DND-41 (cell line): ENCODE data around the gene NTM.

Experiments used
- ATAC-seq: fragments of 200-7000 bp; cut with Tn5 transposase; 3 replicates; pipeline ENCODE4 v1.9.1; 2021; ENCODE audit warnings: low read depth; ENCODE audit not compliant: insufficient read depth
- DNase-seq: peaks from one replicate; pipeline ENCODE4 v3.0.0-alpha.2; 2020
- H2AFZ ChIP-seq: 2 replicates; pipeline ENCODE4 v1.6.0; 2012; ENCODE audit warnings: low read depth, low read length
- H3K27ac ChIP-seq: 2 replicates; pipeline ENCODE4 v1.5.1; 2012; ENCODE audit warnings: low read length, inconsistent platforms
- H3K27me3 ChIP-seq: fragments of 200-600 bp; sonication (generic); 2 replicates; pipeline ENCODE4 v1.6.0; 2012; ENCODE audit warnings: low read length, mild to moderate bottlenecking, inconsistent platforms; ENCODE audit not compliant: insufficient read depth, poor library complexity
- H3K36me3 ChIP-seq: 2 replicates; pipeline ENCODE4 v1.5.1; 2012; ENCODE audit warnings: low read length, inconsistent platforms; ENCODE audit not compliant: insufficient read depth
- H3K4me1 ChIP-seq: 2 replicates; pipeline ENCODE4 v1.5.1; 2012; ENCODE audit warnings: mild to moderate bottlenecking, low read length; ENCODE audit not compliant: insufficient read depth
- H3K4me2 ChIP-seq: 2 replicates; pipeline ENCODE4 v1.6.0; 2012; ENCODE audit warnings: mild to moderate bottlenecking, moderate library complexity, low read length, inconsistent platforms; ENCODE audit not compliant: insufficient read depth
- H3K4me3 ChIP-seq, 2 experiments: fragments of 200-600 bp in 1 of 2; shearing (Covaris generic) in 1 of 2; 2 replicates each; pipeline ENCODE4 v1.5.1; 2012 to 2016; ENCODE audit warnings: inconsistent platforms in 2 of 2, low read length in 2 of 2, mild to moderate bottlenecking in 2 of 2, low read depth in 1 of 2, moderate library complexity in 1 of 2
- H3K79me2 ChIP-seq: 2 replicates; pipeline ENCODE4 v1.6.0; 2012; ENCODE audit warnings: low read length, inconsistent platforms; ENCODE audit not compliant: insufficient read depth
- H3K9ac ChIP-seq: 2 replicates; pipeline ENCODE4 v1.6.0; 2012; ENCODE audit warnings: low read depth, mild to moderate bottlenecking, inconsistent platforms, low read length, moderate library complexity
- H3K9me3 ChIP-seq: 2 replicates; pipeline ENCODE4 v1.5.1; 2012; ENCODE audit warnings: low read length, moderate library complexity, mild to moderate bottlenecking, inconsistent platforms; ENCODE audit not compliant: insufficient read depth, severe bottlenecking
- H4K20me1 ChIP-seq: 2 replicates; pipeline ENCODE4 v1.6.0; 2012; ENCODE audit warnings: low read length; ENCODE audit not compliant: insufficient read depth
- CTCF ChIP-seq: IDR thresholded peaks from 2 replicates; pipeline ENCODE4 v1.5.1; 2012; ENCODE audit warnings: borderline replicate concordance, low read length, moderate library complexity, mild to moderate bottlenecking; ENCODE audit not compliant: poor library complexity, severe bottlenecking; ENCODE audit errors: extremely low read depth
- EZH2 ChIP-seq: IDR thresholded peaks from 3 replicates; pipeline ENCODE4 v1.6.1; 2012; ENCODE audit warnings: borderline replicate concordance, low read depth, mild to moderate bottlenecking, moderate library complexity, low read length, inconsistent platforms; ENCODE audit not compliant: severe bottlenecking

The NTM gene

GRCh38 chr11:131875611-131876010, 505.2 kb downstream of the NTM start:
- TF ChIP-seq CTCF = no peak
- no peak for TF ChIP-seq EZH2
- no peaks in the 10 kb centered on the region for H4K20me1 ChIP-seq
- ATAC-seq (no peak), DNase-seq (no peak)
- H3K9me3 ChIP-seq = no peaks in the 10 kb centered on the region
- H3K79me2 ChIP-seq = no peaks in the 10 kb centered on the region
- no peak overlapping the region for H3K9ac ChIP-seq
- no peaks in the 10 kb centered on the region for H3K4me1 ChIP-seq
- H2AFZ ChIP-seq = no peak overlapping the region
- H3K27me3 ChIP-seq = peaks cover 5% of the 10 kb centered on the region
- no peaks in the 10 kb centered on the region for H3K36me3 ChIP-seq
- H3K27ac ChIP-seq = no peak overlapping the region
- no peak overlapping the region for H3K4me3 ChIP-seq
- no peak overlapping the region for H3K4me2 ChIP-seq

GRCh38 chr11:131877246-131877942, 507.0 kb downstream of the NTM start:
- Histone ChIP-seq H3K4me3 (no peak overlapping the region), H3K9ac (no peak overlapping the region), H3K4me1 (no peaks in the 10 kb centered on the region), H3K36me3 (no peaks in the 10 kb centered on the region), H2AFZ (no peak overlapping the region), H3K9me3 (no peaks in the 10 kb centered on the region), H4K20me1 (no peaks in the 10 kb centered on the region), H3K27me3 (peaks cover 5% of the 10 kb centered on the region), H3K27ac (no peak overlapping the region), H3K79me2 (no peaks in the 10 kb centered on the region), H3K4me2 (no peak overlapping the region)
- no peak for DNase-seq
- TF ChIP-seq EZH2 (no peak), CTCF (no peak)
- no peak for ATAC-seq

GRCh38 chr11:131880316-131880715, 509.9 kb downstream of the NTM start:
- Histone ChIP-seq H2AFZ (no peak overlapping the region), H4K20me1 (no peaks in the 10 kb centered on the region), H3K79me2 (no peaks in the 10 kb centered on the region), H3K4me3 (no peak overlapping the region), H3K27me3 (peaks cover 8% of the 10 kb centered on the region), H3K36me3 (no peaks in the 10 kb centered on the region), H3K9me3 (no peaks in the 10 kb centered on the region), H3K4me1 (no peaks in the 10 kb centered on the region), H3K4me2 (no peak overlapping the region), H3K9ac (no peak overlapping the region), H3K27ac (no peak overlapping the region)
- ATAC-seq (no peak), DNase-seq (no peak)
- TF ChIP-seq CTCF = no peak
- no peak for TF ChIP-seq EZH2

GRCh38 chr11:131880976-131881375, 510.6 kb downstream of the NTM start:
- Histone ChIP-seq H3K9ac (no peak overlapping the region), H3K4me3 (no peak overlapping the region), H3K27me3 (peaks cover 3% of the 10 kb centered on the region), H4K20me1 (no peaks in the 10 kb centered on the region), H3K4me2 (no peak overlapping the region), H3K4me1 (no peaks in the 10 kb centered on the region), H3K36me3 (no peaks in the 10 kb centered on the region), H3K27ac (no peak overlapping the region), H3K9me3 (no peaks in the 10 kb centered on the region), H3K79me2 (no peaks in the 10 kb centered on the region), H2AFZ (no peak overlapping the region)
- TF ChIP-seq EZH2 (no peak), CTCF (no peak)
- ATAC-seq (no peak), DNase-seq (no peak)
